Right atrium auricular region (tissue), 2 donors: ENCODE data around the gene TLK1. TPM values are rescaled to one million over a fixed set of nuclear protein-coding genes. Genes with fewer than 3 reads are reported as not detected.
"Not testable (repeated sequence)": the region's sequence is repeated elsewhere in the genome, so short reads cannot be mapped to it uniquely, and the experiment has no call there.

Source experiments
- DNase-seq: peaks from one replicate; pipeline ENCODE4 v3.0.0-alpha.2; 2019; ENCODE audit warnings: low spot score
- H3K27ac ChIP-seq, 2 donors: fragments of 200-600 bp; sonication (generic); 1 replicate in 1 of 2; 2 replicates in 1 of 2; pipeline ENCODE4 v1.5.1; 2016 to 2019
- H3K27me3 ChIP-seq, 2 donors: fragments of 200-600 bp; sonication (generic); one replicate each; pipeline versions ENCODE4 v1.5.1 to v1.6.0; 2017 to 2019
- H3K36me3 ChIP-seq: fragments of 200-600 bp; sonication (generic); one replicate; pipeline ENCODE4 v1.5.1; 2016
- H3K4me1 ChIP-seq, 2 donors: fragments of 200-600 bp; sonication (generic); one replicate each; pipeline versions ENCODE4 v1.5.1 to v1.6.0; 2017 to 2019
- H3K4me3 ChIP-seq, 2 donors: fragments of 200-600 bp; sonication (generic); 1 replicate in 1 of 2; 2 replicates in 1 of 2; pipeline ENCODE4 v1.5.1; 2017 to 2019; ENCODE audit warnings: mild to moderate bottlenecking in 1 of 2, moderate library complexity in 1 of 2
- H3K9me3 ChIP-seq, 2 donors: fragments of 200-600 bp; sonication (generic); one replicate each; pipeline ENCODE4 v1.5.1; 2019
- total RNA-seq, 2 donors: library from RNA; depleted of rRNA; stranded (reverse); fragments of >200 nt; gene quantifications; one replicate each; pipeline ENCODE4 v1.1.0, GENCODE V29; 2016
- TF ChIP-seq, protein P1 (sequence below), 2 donors: fragments of 200-600 bp; sonication (generic); IDR thresholded peaks; one replicate each; pipeline ENCODE4 v1.5.1; 2019; ENCODE audit warnings: antibody characterized with exemption in 2 of 2

The TLK1 gene
- total RNA-seq, 2 donors from 2014 or later: 21.0 to 21.7 TPM

DNA sequence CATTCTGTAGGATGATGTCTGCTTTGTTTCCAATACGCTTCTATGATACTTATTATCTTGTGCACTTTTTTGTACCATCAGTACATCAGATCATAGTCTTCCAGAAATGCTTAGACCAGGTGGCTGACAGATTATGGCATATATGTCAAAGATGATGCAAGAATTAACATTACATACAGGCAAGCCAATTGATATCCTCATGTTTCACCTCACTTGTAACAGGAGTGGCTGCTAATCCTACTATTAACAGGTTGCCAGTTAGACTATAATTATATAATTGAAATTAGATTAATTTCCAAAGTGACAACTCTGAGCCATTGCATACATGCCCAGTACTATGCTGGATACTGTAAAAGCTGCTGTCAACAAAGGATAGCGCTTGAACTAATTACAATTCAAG is 77.2 kb downstream of the TLK1 start:
- no peaks in the 10 kb centered on the region for H3K9me3 ChIP-seq
- H3K36me3 ChIP-seq: no peaks in the 10 kb centered on the region
- DNase-seq: no peak
- no peaks in the 10 kb centered on the region for H3K4me1 ChIP-seq
- H3K4me3 ChIP-seq: no peak overlapping the region
- TF ChIP-seq, protein P1, sequence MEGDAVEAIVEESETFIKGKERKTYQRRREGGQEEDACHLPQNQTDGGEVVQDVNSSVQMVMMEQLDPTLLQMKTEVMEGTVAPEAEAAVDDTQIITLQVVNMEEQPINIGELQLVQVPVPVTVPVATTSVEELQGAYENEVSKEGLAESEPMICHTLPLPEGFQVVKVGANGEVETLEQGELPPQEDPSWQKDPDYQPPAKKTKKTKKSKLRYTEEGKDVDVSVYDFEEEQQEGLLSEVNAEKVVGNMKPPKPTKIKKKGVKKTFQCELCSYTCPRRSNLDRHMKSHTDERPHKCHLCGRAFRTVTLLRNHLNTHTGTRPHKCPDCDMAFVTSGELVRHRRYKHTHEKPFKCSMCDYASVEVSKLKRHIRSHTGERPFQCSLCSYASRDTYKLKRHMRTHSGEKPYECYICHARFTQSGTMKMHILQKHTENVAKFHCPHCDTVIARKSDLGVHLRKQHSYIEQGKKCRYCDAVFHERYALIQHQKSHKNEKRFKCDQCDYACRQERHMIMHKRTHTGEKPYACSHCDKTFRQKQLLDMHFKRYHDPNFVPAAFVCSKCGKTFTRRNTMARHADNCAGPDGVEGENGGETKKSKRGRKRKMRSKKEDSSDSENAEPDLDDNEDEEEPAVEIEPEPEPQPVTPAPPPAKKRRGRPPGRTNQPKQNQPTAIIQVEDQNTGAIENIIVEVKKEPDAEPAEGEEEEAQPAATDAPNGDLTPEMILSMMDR (IDR thresholded peaks at IDR 0.05): no peak
- H3K27me3 ChIP-seq: no peaks in the 10 kb centered on the region
- no peak overlapping the region for H3K27ac ChIP-seq

DNA sequence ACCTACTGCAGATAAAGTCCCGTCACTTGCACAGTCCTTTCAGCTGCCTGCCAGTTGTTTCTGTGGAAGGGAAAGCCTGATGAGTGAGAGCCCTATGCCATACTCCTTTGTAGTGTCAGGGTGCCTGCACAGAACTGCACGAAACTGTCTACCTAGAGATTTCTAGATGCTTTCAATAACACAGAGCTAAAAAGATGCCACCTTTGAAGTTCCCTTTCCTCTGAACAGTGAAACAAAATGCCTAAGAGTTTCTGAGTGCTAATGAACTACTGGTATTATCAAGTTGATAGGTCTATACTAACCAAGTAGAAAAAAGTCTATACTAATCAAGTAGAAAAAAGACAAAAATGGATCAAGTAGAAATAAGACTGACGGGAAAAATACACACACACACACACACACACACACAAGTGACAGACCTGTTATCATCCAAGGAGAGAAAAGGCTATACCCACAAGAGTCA is 79.0 kb downstream of the TLK1 start:
- TF ChIP-seq, protein P1 (IDR thresholded peaks at IDR 0.05): no peak
- H3K27ac ChIP-seq: no peak overlapping the region
- no peaks in the 10 kb centered on the region for H3K36me3 ChIP-seq
- H3K9me3 ChIP-seq: no peaks in the 10 kb centered on the region
- DNase-seq: no peak
- no peaks in the 10 kb centered on the region for H3K4me1 ChIP-seq
- no peak overlapping the region for H3K4me3 ChIP-seq
- no peaks in the 10 kb centered on the region for H3K27me3 ChIP-seq

DNA sequence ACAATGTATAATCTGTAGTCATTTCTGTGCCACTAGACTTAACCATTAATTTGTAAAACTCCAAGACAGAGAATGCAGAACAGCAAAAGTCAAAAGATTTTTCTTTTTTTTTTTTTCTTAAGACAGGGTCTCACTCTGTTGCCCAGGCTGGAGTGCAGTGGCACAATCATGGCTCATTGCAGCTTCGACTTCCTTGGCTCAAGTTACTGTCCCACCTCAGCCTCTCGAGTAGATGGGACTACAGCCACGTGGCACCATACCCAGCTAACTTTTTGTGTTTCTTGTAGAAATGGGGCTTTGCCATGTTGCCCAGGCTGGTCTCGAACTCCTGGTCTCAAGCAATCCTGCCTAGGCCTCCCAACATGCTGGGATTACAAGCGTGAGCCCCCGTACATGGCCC is 80.1 kb downstream of the TLK1 start:
- H3K4me1 ChIP-seq: no peaks in the 10 kb centered on the region
- H3K4me3 ChIP-seq: no peak overlapping the region
- H3K9me3 ChIP-seq: no peaks in the 10 kb centered on the region
- H3K27ac ChIP-seq: no peak overlapping the region
- no peaks in the 10 kb centered on the region for H3K36me3 ChIP-seq
- no peaks in the 10 kb centered on the region for H3K27me3 ChIP-seq
- DNase-seq: no peak
- TF ChIP-seq, protein P1 (IDR thresholded peaks at IDR 0.05): no peak

DNA sequence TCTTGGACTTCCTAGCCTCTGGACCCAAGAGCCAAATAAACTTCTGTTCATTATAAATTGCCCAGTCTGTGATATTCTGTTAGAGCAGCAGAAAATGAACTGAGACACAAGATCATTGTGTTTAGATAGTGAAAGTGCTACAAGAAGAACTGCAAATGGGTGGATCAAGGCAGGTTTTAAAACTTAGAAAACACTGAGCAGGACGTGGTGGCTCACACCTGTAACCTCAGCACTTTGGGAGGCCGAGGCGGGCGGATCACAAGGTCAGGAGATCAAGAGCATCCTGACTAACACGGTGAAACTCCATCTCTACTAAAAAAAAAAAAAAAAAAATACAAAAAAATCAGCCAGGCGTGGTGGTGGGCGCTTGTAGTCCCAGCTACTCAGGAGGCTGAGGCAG is 84.3 kb downstream of the TLK1 start:
- H3K4me1 ChIP-seq, H3K27ac ChIP-seq, H3K4me3 ChIP-seq, H3K36me3 ChIP-seq, H3K27me3 ChIP-seq, DNase-seq, H3K9me3 ChIP-seq: not testable (repeated sequence)

DNA sequence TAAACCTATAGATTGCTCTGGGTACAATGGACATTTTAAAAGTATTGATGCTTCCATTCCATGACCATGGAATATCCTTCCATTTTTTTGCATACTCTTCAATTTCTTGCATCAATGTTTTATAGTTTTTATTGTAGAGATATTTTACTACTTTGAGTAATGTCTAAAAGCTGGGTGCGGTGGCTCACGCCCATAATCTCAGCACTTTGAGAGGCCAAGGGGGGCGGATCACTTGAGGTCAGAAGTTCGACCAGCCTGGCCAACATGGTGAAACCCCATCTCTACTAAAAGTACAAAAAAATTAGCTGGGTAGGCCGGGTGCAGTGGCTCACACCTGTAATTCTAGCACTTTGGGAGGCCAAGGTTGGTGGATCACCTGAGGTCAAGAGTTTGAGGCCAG is 88.5 kb downstream of the TLK1 start:
- no peaks in the 10 kb centered on the region for H3K9me3 ChIP-seq
- no peak for DNase-seq
- no peaks in the 10 kb centered on the region for H3K36me3 ChIP-seq
- no peak overlapping the region for H3K27ac ChIP-seq
- TF ChIP-seq, protein P1 (IDR thresholded peaks at IDR 0.05): no peak
- H3K4me1 ChIP-seq: no peaks in the 10 kb centered on the region
- no peaks in the 10 kb centered on the region for H3K27me3 ChIP-seq
- no peak overlapping the region for H3K4me3 ChIP-seq

DNA sequence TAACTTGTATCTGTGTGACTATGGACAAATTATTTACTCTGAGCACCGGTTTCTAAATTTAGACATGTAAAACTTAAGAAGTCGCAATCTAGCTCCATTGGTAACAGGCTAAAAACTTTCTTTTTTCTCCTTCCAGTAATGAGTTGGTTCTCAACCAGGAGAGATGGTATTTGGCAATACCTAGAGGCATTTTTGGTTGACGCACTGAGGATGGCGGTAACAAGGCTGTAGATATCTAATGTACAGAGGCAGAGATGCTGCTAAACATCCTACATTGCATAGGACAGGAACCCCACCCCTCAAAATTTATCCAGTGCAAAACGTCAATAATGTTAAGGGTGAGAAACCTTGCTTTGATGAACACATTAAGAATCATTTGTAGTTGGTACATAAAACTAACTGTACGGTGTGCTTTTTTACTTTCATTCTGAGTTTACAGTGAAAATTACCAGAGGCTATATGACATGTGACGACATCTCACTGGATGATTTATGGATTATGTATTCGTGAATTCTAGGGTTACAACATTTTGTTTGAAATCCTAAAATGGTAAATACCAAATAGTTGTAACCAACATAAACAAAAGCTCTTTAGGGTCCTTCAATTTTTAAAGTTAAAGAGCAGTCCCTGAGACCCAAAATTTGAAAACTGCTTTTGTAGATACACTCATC is 91.3 kb downstream of the TLK1 start:
- H3K4me3 ChIP-seq: no peak overlapping the region
- H3K4me1 ChIP-seq: no peaks in the 10 kb centered on the region
- no peak for DNase-seq
- H3K36me3 ChIP-seq: no peaks in the 10 kb centered on the region
- no peaks in the 10 kb centered on the region for H3K27me3 ChIP-seq
- H3K27ac ChIP-seq: no peak overlapping the region
- TF ChIP-seq, protein P1 (IDR thresholded peaks at IDR 0.05): no peak
- H3K9me3 ChIP-seq: no peaks in the 10 kb centered on the region
